K562 (cell line): ENCODE measurements around the gene TRERF1. TPM values are rescaled to one million over a fixed set of nuclear protein-coding genes. Genes with fewer than 3 reads are reported as not detected.

Source experiments
- ZNF318 ChIP-seq, 2 experiments: fragments of 450-650 bp; IDR thresholded peaks; 2 replicates each; pipeline ENCODE4 v1.6.1; 2016; ENCODE audit warnings: mild to moderate bottlenecking in 2 of 2, borderline replicate concordance in 1 of 2, low read depth in 1 of 2, moderate library complexity in 1 of 2
- polyA plus RNA-seq, 8 experiments: library from polyadenylated mRNA; depleted of rRNA in 4 of 8; stranded (reverse) in 5 of 8; unstranded in 3 of 8; fragments of >200 nt; fragmentation: Nextera tagmentation in 2 of 8; fragmentation: Illumina TruSeq in 1 of 8; extraction: Ambion mirVana in 2 of 8; extraction: Trizol in 1 of 8; gene quantifications; 2 replicates each; pipeline versions ENCODE4 v1.2.1 to v1.2.3, GENCODE V29; 2011 to 2014; ENCODE audit warnings: inconsistent platforms in 1 of 8, missing spikeins in 1 of 8
- total RNA-seq, 7 experiments: library from RNA; depleted of rRNA in 6 of 7; stranded (reverse); fragments of >200 nt in 6 of 7; fragmentation: Illumina TruSeq in 2 of 7; extraction: Trizol in 2 of 7; gene quantifications; 2 replicates each; pipeline versions ENCODE4 v1.2.1 to v1.2.3, GENCODE V29; 2011 to 2021; ENCODE audit warnings: low replicate concordance in 1 of 7
- TF ChIP-seq, protein P1 (sequence below): fragments of 200-800 bp; sonication (Bioruptor generic); IDR thresholded peaks from 2 replicates; pipeline ENCODE4 v1.6.1; 2017; ENCODE audit warnings: missing genetic modification characterization, missing compliant biosample characterization

TRERF1 gene
- total and polyA plus RNA-seq, 9 of the 15 experiments (the other 6 are each of a cell fraction or from before 2014, with no cell fraction given) = 0.04 to 0.20 (median 0.07) TPM; not detected in 3

GRCh38 chr6:42322676-42323075 is 129.1 kb downstream of the TRERF1 start (continued):
- no peak for TF ChIP-seq ZNF318 (IDR thresholded peaks at IDR 0.05; ENCODE audit: borderline replicate concordance in 1 of 2, low read depth in 1 of 2)
- TF ChIP-seq, protein P1, sequence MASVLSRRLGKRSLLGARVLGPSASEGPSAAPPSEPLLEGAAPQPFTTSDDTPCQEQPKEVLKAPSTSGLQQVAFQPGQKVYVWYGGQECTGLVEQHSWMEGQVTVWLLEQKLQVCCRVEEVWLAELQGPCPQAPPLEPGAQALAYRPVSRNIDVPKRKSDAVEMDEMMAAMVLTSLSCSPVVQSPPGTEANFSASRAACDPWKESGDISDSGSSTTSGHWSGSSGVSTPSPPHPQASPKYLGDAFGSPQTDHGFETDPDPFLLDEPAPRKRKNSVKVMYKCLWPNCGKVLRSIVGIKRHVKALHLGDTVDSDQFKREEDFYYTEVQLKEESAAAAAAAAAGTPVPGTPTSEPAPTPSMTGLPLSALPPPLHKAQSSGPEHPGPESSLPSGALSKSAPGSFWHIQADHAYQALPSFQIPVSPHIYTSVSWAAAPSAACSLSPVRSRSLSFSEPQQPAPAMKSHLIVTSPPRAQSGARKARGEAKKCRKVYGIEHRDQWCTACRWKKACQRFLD = no peak
